Frontal cortex (tissue), 4 donors: ENCODE results near the gene ARHGAP26. TPM values are rescaled to one million over a fixed set of nuclear protein-coding genes. Genes with fewer than 3 reads are reported as not detected.

Experiments used
- DNase-seq, 2 donors: peaks; one replicate each; pipeline ENCODE4 v3.0.0; 2012; ENCODE audit warnings: low spot score in 2 of 2
- FAIRE-seq: peaks from 2 replicates; lab custom pipeline; 2012; peaks lifted over from hg19 to GRCh38; lab: Jason Lieb, UNC
- total RNA-seq: library from RNA; depleted of rRNA; stranded (reverse); fragments of >200 nt; gene quantifications from one replicate; pipeline ENCODE4 v1.2.3, GENCODE V29; 2014
- donor health status: control.
- donor health status: control.
- donor health status: control.

The ARHGAP26 gene
- total RNA-seq, 1 donor from 2014 or later = 7.3 TPM

- DNase-seq (no peak), FAIRE-seq (no peak)
These were observed 293.2 kb downstream of the ARHGAP26 start for GRCh38 chr5:143063175-143063970.

GRCh38 chr5:143064218-143064641, 294.1 kb downstream of the ARHGAP26 start:
- DNase-seq (no peak), FAIRE-seq (no peak)

GRCh38 chr5:143064676-143065075, 294.5 kb downstream of the ARHGAP26 start:
- FAIRE-seq (no peak), DNase-seq (no peak)

- no peak for DNase-seq
- FAIRE-seq = no peak
These were observed 295.2 kb downstream of the ARHGAP26 start for GRCh38 chr5:143065185-143065965.

GRCh38 chr5:143065996-143066522, 295.9 kb downstream of the ARHGAP26 start:
- no peak for FAIRE-seq
- DNase-seq = no peak

- no peak for DNase-seq
- FAIRE-seq = no peak
These were observed 296.5 kb downstream of the ARHGAP26 start for GRCh38 chr5:143066556-143067281.

- FAIRE-seq = no peak
- DNase-seq = no peak
These were observed 298.5 kb downstream of the ARHGAP26 start for GRCh38 chr5:143068712-143069111.

GRCh38 chr5:143071927-143072326, 301.8 kb downstream of the ARHGAP26 start:
- FAIRE-seq = no peak
- DNase-seq = no peak

GRCh38 chr5:143072734-143073133, 302.6 kb downstream of the ARHGAP26 start:
- FAIRE-seq = no peak
- DNase-seq = no peak

- DNase-seq (no peak), FAIRE-seq (peak; percentile 90)
These were observed 303.6 kb downstream of the ARHGAP26 start for GRCh38 chr5:143073766-143074165.

- FAIRE-seq = no peak
- no peak for DNase-seq
These were observed 304.3 kb downstream of the ARHGAP26 start for GRCh38 chr5:143074414-143074996.

GRCh38 chr5:143076377-143076776, 306.2 kb downstream of the ARHGAP26 start:
- no peak for DNase-seq
- no peak for FAIRE-seq

GRCh38 chr5:143077453-143078103, 307.4 kb downstream of the ARHGAP26 start:
- DNase-seq (no peak), FAIRE-seq (no peak)

GRCh38 chr5:143078313-143078712, 308.1 kb downstream of the ARHGAP26 start:
- FAIRE-seq = no peak
- DNase-seq = no peak

GRCh38 chr5:143078971-143079370, 308.8 kb downstream of the ARHGAP26 start:
- FAIRE-seq = no peak
- DNase-seq = no peak

- DNase-seq (no peak), FAIRE-seq (no peak)
These were observed 310.2 kb downstream of the ARHGAP26 start for GRCh38 chr5:143080407-143080806.

GRCh38 chr5:143080982-143081381, 310.8 kb downstream of the ARHGAP26 start:
- DNase-seq (no peak), FAIRE-seq (no peak)

GRCh38 chr5:143083006-143083405, 312.8 kb downstream of the ARHGAP26 start:
- FAIRE-seq (no peak), DNase-seq (no peak)

GRCh38 chr5:143084407-143084806, 314.2 kb downstream of the ARHGAP26 start:
- DNase-seq (no peak), FAIRE-seq (no peak)
